ENCODE results near the gene GSG1L2. TPM values are rescaled to one million over a fixed set of nuclear protein-coding genes. Genes with fewer than 3 reads are reported as not detected.

GSG1L2 gene
- polyA plus RNA-seq, 3 donors from 2014 or later, result not detected

DNA sequence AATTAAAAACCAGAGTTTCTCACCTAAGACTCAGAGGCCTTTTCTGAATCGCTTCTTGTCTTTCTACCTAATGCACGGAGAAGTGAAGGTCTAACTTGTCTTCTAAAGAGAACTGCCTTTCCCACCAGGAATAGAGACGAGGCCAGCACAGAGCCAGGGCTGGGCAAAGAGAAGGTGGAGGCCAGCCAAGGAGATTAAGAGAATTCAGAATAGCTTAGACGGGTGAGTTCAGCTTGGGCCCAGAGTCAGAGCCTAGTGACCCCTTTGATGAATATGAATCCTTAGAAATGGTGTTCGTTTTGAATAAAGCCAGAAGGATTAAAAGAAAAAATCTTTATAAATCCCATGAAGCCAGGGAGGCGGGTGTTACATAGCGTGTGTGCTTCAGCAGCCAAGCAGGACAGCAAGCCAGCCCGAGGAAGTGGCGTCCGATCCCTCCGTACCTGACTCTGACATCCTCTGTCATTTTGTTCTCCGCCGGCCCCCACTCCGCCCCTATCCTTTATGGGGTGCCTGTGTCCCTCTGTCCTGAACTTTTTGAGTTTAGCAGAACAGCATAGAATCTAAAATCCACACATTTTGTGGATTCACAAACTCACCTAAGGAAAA is 7.4 kb downstream of the GSG1L2 start:
- no peaks in the 10 kb centered on the region for H3K36me3 Mint-ChIP-seq
- H3K27ac Mint-ChIP-seq, result no peak overlapping the region
- H3K4me1 Mint-ChIP-seq, result no peaks in the 10 kb centered on the region
- peaks cover 4 to 9% (median 5%) of the 10 kb centered on the region in 3 donors for H3K27me3 Mint-ChIP-seq (ENCODE audit: low read depth in 3 of 3)
- H3K9me3 Mint-ChIP-seq, result no peaks in the 10 kb centered on the region
- no peak for DNase-seq
- H3K4me3 Mint-ChIP-seq, result no peak overlapping the region

DNA sequence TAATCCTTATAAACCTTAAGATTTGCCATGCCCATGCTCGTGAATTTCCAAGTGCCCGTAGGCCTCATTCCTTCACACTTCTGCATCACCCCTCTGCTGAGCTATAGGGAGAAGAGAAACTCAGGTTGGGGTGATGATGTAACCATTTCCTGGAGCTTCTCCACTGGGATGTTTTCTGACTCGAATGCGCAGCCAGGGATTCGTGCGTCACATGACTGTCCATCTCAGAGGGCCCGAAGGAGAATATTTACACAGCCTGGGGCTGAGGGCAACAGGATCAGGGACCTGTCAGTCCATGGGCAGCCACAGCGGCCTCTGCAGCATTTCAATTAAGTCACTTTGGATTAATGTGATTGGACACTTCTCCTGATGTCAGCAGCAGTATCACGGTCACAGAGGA is 8.7 kb downstream of the GSG1L2 start:
- H3K4me1 Mint-ChIP-seq, result no peaks in the 10 kb centered on the region
- H3K27me3 Mint-ChIP-seq (ENCODE audit: low read depth in 3 of 3), result peaks cover 5 to 7% (median 5%) of the 10 kb centered on the region in 3 donors
- H3K27ac Mint-ChIP-seq, result no peak overlapping the region
- H3K9me3 Mint-ChIP-seq, result no peaks in the 10 kb centered on the region
- DNase-seq, result no peak
- H3K4me3 Mint-ChIP-seq, result no peak overlapping the region
- H3K36me3 Mint-ChIP-seq, result no peaks in the 10 kb centered on the region

DNA sequence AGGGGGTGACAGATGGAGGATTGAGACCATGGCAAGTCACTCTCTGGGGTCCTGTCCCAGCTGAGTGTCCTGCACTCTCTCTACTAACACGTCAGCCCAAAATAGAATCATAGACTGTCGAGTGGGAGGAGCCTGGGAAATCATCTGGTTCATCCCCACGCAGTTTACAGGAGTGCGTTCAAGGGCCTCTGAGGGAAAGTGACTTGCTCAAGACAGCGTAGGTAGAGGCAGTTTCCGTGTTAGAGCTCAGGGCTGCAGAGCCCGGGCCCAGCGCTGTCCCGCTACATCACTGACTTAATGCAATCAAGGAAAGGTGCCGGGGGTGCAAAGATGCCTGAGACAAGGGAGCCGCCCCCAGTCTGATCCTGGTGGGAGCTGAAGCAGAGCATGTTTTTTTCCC is 10.3 kb downstream of the GSG1L2 start:
- Mint-ChIP-seq H3K27me3 (ENCODE audit: low read depth in 3 of 3) (peaks cover 2 to 7% (median 5%) of the 10 kb centered on the region in 3 donors), H3K36me3 (no peaks in the 10 kb centered on the region), H3K4me1 (no peaks in the 10 kb centered on the region), H3K27ac (no peak overlapping the region), H3K9me3 (no peaks in the 10 kb centered on the region), H3K4me3 (no peak overlapping the region)
- no peak for DNase-seq

DNA sequence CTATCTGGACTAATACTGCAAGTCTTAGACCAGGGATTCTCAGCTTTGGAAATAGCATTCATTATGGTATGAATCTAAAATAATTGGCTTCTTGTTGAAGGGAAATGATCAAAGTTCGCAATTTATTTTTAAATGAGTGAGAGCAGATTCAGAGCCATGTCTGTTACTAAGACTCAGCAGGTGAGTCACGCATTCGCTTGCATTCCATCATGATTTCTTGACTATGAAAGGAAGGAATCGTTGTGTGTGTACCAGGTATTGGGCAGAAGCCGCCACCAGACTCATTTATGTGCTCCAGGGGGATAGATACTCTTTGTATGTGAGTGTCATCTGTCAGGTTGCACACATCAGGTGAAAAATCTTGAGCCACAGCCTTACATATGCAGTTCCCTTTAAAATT is 10.8 kb downstream of the GSG1L2 start:
- H3K36me3 Mint-ChIP-seq, result no peaks in the 10 kb centered on the region
- H3K27ac Mint-ChIP-seq, result no peak overlapping the region
- no peak for DNase-seq
- H3K4me3 Mint-ChIP-seq, result no peak overlapping the region
- peaks cover 2 to 6% (median 3%) of the 10 kb centered on the region in 3 donors for H3K27me3 Mint-ChIP-seq (ENCODE audit: low read depth in 3 of 3)
- H3K9me3 Mint-ChIP-seq, result no peaks in the 10 kb centered on the region
- H3K4me1 Mint-ChIP-seq, result no peaks in the 10 kb centered on the region

DNA sequence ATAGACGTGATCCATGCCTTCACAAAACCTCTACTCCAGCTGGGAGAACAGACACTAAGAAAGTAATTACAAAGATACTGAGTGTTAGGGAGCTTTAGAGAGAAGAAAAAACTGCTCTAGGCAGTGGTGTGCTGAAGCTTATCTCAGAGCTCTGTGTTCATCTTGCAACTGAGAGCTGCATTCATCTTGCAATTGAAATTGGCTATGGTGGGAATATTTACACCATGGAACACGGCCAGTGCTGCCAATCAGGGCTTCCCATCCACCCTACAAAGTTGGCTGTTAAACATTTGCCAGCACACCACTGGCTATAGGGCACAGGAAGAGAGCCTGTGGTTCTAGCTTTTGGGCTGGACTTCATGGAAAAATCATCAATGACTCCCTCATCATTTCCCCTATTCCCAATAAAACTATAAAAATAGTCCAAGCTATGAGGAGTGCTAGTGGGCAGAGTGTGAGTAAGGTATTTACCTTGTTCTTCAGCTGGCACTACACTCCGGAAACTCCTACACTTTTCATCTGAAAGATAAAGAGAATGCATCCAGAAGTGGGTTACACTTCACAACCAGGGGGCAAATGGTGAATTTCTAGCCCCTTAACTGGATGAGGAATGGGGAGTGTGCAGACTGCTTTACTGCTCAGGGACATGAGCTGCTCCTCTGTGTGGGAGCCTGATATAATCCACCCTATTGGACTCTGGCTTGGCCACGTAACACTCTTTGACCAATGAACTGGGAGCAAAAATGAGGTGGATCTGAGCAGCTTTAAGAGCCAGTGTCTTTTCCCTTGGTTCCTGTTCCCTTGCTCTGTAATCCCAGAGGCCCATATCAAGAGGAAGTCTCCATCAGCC is 11.6 kb downstream of the GSG1L2 start:
- Mint-ChIP-seq H3K4me3 (no peak overlapping the region), H3K27ac (no peak overlapping the region), H3K36me3 (no peaks in the 10 kb centered on the region), H3K27me3 (ENCODE audit: low read depth in 3 of 3) (peaks cover 2 to 7% (median 5%) of the 10 kb centered on the region in 3 donors), H3K4me1 (no peaks in the 10 kb centered on the region), H3K9me3 (no peaks in the 10 kb centered on the region)
- no peak for DNase-seq

DNA sequence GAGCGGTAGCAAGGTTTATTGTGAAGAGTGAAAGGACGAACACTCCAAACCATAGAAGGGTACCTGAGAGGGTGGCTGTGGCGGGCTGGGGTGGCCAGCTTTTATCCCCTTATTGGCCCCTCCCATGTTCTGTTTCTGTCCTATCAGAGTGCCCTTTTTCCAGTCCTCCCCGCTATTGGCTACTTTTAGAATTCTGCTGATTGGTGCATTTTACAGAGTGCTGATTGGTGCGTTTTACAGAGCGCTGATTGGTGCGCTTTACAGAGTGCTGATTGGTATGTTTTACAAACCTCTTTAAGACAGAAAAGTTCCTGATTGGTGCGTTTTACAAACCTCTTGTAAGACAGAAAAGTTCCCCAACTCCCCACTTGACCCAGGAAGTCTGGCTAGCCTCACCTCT is 12.5 kb downstream of the GSG1L2 start:
- Mint-ChIP-seq H3K27me3 (ENCODE audit: low read depth in 3 of 3) (peaks cover under 1 to 9% (median 5%) of the 10 kb centered on the region in 3 donors), H3K4me1 (no peaks in the 10 kb centered on the region), H3K36me3 (no peaks in the 10 kb centered on the region), H3K9me3 (no peaks in the 10 kb centered on the region), H3K4me3 (no peak overlapping the region), H3K27ac (no peak overlapping the region)
- DNase-seq, result no peak

DNA sequence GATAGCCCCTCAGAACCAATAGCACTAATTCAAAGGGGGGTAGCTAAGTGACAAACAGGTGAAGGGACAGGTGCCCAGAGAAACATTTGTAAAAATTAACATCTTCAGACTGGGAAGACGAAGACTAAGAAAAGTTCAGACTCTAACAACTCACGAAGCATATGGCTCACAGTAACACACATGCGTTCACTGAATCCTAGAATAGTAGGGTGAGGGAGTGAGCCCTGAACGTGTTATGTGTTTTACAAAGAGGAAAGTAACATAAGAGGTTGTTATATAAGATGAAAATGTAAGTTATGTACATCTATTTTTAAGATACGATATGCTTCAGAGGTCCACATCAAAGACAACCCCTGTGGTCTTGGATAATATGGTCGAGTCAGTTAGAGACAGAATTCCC is 15.2 kb downstream of the GSG1L2 start:
- no peak for DNase-seq
- Mint-ChIP-seq H3K4me1 (no peaks in the 10 kb centered on the region), H3K4me3 (no peak overlapping the region), H3K9me3 (no peaks in the 10 kb centered on the region), H3K36me3 (no peaks in the 10 kb centered on the region), H3K27me3 (ENCODE audit: low read depth in 3 of 3) (peaks cover 2 to 9% (median 5%) of the 10 kb centered on the region in 3 donors), H3K27ac (no peak overlapping the region)

DNA sequence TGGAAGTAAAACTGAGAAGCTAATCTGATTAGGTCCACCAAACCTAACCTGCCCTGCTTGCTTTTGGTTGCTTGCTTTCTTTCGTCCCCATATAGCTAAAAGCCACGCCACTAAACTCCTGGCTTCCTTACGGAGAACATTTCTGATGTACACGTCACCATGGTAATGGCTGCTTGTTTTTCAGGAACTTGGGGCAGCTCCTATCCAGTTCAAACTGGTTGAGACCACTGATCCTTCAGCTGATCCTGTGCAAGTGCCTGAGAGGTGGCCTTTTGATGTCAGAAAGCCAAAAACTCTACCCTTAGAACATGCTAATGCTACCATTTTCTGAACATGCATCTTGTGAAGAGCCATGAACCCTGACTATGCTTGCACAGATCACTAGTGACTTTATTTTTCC is 16.1 kb downstream of the GSG1L2 start:
- Mint-ChIP-seq H3K4me1 (no peaks in the 10 kb centered on the region), H3K4me3 (no peak overlapping the region), H3K9me3 (no peaks in the 10 kb centered on the region), H3K36me3 (no peaks in the 10 kb centered on the region), H3K27ac (no peak overlapping the region), H3K27me3 (ENCODE audit: low read depth in 3 of 3) (peaks cover 2 to 11% (median 3%) of the 10 kb centered on the region in 3 donors)
- no peak for DNase-seq

DNA sequence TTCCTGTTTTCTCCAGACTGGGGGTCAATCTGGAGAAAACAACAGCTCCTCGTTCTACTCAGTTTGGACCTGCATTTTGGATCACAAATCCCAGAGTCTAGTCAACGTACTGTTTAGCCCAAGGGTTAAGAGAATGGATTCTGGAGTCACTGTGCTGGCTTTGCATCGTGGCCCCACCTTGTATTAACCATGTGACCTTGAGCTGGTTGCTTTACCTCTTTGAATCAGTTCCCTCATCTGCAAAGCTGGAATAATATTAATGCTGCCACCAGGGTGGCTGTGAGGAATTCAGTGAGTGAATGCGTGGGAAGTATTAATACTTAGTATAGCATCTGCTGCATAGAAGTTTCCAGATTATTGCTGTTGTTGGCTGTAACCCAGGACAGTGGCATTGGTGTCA is 19.2 kb downstream of the GSG1L2 start:
- DNase-seq, result no peak
- no peaks in the 10 kb centered on the region for H3K4me1 Mint-ChIP-seq
- H3K9me3 Mint-ChIP-seq, result no peaks in the 10 kb centered on the region
- H3K36me3 Mint-ChIP-seq, result no peaks in the 10 kb centered on the region
- H3K4me3 Mint-ChIP-seq, result no peak overlapping the region
- no peak overlapping the region for H3K27ac Mint-ChIP-seq
- peaks cover 3 to 16% (median 6%) of the 10 kb centered on the region in 3 donors for H3K27me3 Mint-ChIP-seq (ENCODE audit: low read depth in 3 of 3)

DNA sequence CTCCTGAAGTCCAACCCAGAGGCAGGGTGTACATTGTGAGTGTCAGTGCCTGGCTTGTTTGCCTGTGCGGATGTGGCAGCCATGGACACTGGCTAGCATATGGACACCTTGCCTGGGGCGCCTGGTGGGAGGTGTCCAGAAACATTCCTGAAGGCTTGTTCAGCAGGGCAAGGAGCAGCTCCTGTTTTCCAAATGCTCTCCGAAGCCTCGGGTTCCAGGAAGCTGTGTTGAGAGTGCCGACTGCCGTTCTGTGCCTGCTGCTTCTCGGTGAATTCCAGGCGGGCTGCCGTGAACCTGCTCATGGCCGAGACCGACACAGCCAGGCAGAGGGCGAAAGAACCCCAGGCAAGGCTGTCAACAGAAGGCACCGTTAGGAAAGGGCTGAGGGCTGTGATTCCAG is 19.6 kb downstream of the GSG1L2 start:
- Mint-ChIP-seq H3K4me3 (no peak overlapping the region), H3K9me3 (no peaks in the 10 kb centered on the region), H3K36me3 (no peaks in the 10 kb centered on the region), H3K4me1 (no peaks in the 10 kb centered on the region), H3K27ac (no peak overlapping the region), H3K27me3 (ENCODE audit: low read depth in 3 of 3) (peaks cover 3 to 16% (median 6%) of the 10 kb centered on the region in 3 donors)
- no peak for DNase-seq

DNA sequence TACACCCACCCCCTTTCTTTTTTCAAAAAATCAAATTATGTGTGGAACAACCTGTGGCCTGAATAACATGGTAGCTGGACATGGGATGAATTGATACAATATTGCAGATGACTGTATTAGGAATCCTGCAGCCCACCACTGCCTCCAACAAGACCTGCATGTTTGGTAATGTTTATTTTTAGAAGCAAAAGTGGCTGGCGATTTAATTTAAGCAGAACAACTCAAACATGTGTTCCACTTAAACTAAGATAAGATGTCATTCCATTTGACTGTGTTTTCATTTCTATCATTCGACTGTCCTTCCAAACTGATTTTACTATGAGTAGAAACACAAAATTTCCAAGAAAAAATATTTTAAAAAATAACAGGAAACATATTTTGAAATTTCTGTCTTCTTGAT is 20.4 kb downstream of the GSG1L2 start:
- H3K27me3 Mint-ChIP-seq (ENCODE audit: low read depth in 3 of 3), result peaks cover 3 to 16% (median 6%) of the 10 kb centered on the region in 3 donors
- no peak overlapping the region for H3K27ac Mint-ChIP-seq
- H3K9me3 Mint-ChIP-seq, result no peaks in the 10 kb centered on the region
- no peak for DNase-seq
- no peaks in the 10 kb centered on the region for H3K36me3 Mint-ChIP-seq
- H3K4me3 Mint-ChIP-seq, result no peak overlapping the region
- no peaks in the 10 kb centered on the region for H3K4me1 Mint-ChIP-seq

DNA sequence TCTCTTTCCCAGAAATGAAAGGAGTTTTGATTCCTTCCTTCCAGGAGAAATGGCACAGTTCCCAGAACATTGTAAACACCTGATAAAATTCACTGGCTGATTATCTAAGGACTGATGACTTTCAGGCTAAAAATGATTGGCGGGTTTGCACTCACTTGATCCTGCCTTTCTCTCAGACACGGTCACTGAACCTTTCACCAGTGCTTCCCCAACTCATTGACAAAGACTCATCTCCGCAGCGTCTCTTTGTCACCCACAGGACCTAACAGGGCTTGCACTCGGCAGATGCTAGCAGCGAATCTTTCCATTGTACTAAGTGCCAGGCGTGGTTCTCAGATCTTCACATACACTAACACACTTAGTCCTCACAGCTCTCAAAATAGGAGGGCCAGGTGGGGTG is 23.2 kb downstream of the GSG1L2 start:
- Mint-ChIP-seq H3K36me3 (no peaks in the 10 kb centered on the region), H3K27ac (no peak overlapping the region), H3K4me3 (no peak overlapping the region), H3K9me3 (no peaks in the 10 kb centered on the region), H3K27me3 (ENCODE audit: low read depth in 3 of 3) (peaks cover 5 to 10% (median 6%) of the 10 kb centered on the region in 3 donors), H3K4me1 (no peaks in the 10 kb centered on the region)
- no peak for DNase-seq

DNA sequence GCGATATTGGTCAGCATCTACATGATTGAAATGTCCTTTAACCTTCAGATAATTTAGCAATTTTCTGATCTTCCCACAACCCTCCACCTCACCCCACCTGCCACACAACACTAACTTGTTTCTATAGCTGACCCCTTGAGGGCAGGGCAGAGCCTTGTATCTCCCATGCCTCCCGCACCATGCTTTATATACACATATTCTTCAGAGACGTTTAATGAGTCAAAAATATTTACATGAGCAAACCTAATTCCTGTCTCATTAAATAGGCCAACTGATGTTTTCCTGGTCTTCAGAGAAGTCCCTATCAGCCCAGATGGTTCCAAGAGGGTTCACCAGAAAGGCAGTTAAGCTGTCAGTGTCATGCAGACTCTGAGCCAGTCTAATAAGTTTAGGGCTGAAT is 23.9 kb downstream of the GSG1L2 start:
- H3K4me3 Mint-ChIP-seq, result no peak overlapping the region
- no peak overlapping the region for H3K27ac Mint-ChIP-seq
- no peak for DNase-seq
- H3K4me1 Mint-ChIP-seq, result no peaks in the 10 kb centered on the region
- H3K9me3 Mint-ChIP-seq, result no peaks in the 10 kb centered on the region
- peaks cover 4 to 10% (median 5%) of the 10 kb centered on the region in 3 donors for H3K27me3 Mint-ChIP-seq (ENCODE audit: low read depth in 3 of 3)
- H3K36me3 Mint-ChIP-seq, result no peaks in the 10 kb centered on the region

DNA sequence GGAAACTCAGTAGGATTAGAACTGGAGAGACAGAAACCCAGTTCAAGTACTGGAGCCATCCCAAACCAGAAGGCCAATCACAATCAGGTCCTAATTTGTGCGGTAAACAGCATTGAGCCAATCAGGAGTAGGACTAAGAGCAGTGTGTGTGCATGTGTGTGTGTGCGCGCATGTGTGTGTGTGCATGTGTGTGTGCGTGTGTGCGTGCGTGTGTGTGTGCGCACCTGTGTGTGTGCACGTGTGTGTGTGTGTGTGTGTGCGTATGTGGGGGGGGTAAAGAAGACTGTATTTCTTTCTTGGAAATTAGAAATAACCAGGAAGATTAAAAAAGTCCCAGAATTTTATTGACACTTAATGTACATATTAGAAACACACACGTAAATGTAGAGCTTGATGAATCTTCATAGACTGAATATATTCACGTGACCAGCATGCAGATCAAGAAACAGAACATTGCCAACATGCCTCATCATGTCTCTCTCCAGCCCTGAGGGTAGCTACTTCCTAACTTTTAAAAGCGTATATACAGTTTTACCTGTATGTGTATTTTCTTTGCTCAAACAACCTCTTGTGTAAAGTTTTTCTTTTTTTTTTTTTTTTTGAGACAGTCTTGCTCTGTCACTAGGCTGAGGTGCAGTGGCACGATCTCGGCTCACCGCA is 29.6 kb downstream of the GSG1L2 start:
- no peaks in the 10 kb centered on the region for H3K36me3 Mint-ChIP-seq
- no peak overlapping the region for H3K4me3 Mint-ChIP-seq
- peaks cover 2 to 4% (median 2%) of the 10 kb centered on the region in 3 donors for H3K27me3 Mint-ChIP-seq (ENCODE audit: low read depth in 3 of 3)
- H3K9me3 Mint-ChIP-seq, result no peaks in the 10 kb centered on the region
- H3K27ac Mint-ChIP-seq, result no peak overlapping the region
- no peak for DNase-seq
- no peaks in the 10 kb centered on the region for H3K4me1 Mint-ChIP-seq
